ENCODE results near the gene CDC16. TPM values are rescaled to one million over a fixed set of nuclear protein-coding genes. Genes with fewer than 3 reads are reported as not detected.

The CDC16 gene, protein sequence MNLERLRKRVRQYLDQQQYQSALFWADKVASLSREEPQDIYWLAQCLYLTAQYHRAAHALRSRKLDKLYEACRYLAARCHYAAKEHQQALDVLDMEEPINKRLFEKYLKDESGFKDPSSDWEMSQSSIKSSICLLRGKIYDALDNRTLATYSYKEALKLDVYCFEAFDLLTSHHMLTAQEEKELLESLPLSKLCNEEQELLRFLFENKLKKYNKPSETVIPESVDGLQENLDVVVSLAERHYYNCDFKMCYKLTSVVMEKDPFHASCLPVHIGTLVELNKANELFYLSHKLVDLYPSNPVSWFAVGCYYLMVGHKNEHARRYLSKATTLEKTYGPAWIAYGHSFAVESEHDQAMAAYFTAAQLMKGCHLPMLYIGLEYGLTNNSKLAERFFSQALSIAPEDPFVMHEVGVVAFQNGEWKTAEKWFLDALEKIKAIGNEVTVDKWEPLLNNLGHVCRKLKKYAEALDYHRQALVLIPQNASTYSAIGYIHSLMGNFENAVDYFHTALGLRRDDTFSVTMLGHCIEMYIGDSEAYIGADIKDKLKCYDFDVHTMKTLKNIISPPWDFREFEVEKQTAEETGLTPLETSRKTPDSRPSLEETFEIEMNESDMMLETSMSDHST
- total RNA-seq = 55.9 and 61.7 TPM in 2 replicates

DNA sequence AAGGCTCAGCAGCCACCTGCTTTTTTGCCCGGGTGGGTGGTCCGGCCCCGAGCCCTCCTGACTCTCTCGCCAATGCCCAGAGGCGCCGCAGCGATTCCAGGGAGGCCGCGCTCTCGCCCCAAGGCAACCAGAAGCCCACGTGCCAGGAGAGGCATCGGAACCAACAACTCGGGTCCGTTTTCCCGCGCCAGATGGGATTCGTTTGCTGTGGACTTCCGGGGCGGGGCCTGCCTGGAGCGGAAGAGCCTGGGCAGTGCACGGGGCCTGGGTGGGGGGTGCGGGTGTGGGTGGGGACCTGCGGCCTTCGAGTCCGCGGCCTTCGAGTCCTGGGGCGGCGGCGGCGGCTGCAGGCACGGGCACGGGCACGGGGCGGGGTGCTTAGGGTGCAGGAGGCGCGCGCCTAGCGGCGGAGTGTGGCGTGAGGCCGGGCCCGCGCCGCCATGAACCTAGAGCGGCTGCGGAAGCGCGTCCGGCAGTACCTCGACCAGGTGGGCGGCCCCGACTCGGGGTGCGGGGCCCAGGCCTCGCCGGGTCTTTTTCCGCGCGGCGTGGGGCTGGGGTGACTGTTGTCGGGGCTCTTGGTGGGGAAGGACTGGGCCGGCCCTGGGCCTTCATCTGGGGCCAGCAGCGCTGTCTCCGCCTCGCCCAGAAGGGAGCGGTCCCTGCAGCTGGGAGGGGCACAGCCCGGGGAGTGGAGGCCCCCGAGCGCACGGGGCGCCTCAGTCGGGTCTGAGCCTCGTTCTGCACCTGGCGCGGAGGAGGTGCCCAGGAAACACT lies at the start of gene CDC16:
Gene CDC16, plus strand, starts transcription at position 253 of the 777 bp plus-strand sequence. Its CDS starts 188 bp downstream, at position 441.

GRCh38 chr13:114281351-114282040 lies 46.8 kb downstream of the CDC16 start, which contains the start of gene UPF3A:
Gene UPF3A, plus strand, starts transcription at chr13:114281601. Its CDS starts 39 bp downstream, at chr13:114281640.

GRCh38 chr13:114314074-114314912 lies 79.6 kb downstream of the CDC16 start, which contains the start of gene CHAMP1:
Gene CHAMP1, plus strand, starts transcription at chr13:114314503. Its CDS starts 9,340 bp downstream, at chr13:114323843.

Small RNA genes lying within 50 kb of the gene (small RNA-seq; reads per million reads assigned to genes)
- gene MIR4502 (not detected), gene MIR548AR (not detected)

Other genes starting within 250 kb of the CDC16 start
- gene RASA3, start 102.3 kb upstream of the CDC16 start, total RNA-seq = 58.3 and 60.1 TPM in 2 replicates
- not detected in 2 replicates for gene CFAP97D2, start 55.6 kb upstream of the CDC16 start, total RNA-seq
- 19.9 and 25.2 TPM in 2 replicates for gene UPF3A, start 46.7 kb downstream of the CDC16 start, total RNA-seq
- gene CHAMP1, start 79.6 kb downstream of the CDC16 start, total RNA-seq = 12.6 and 15.0 TPM in 2 replicates

Data from vein endothelial cell (primary cell).